Spinal cord (tissue), 10 donors: ENCODE measurements around the gene RFNG. TPM values are rescaled to one million over a fixed set of nuclear protein-coding genes. Genes with fewer than 3 reads are reported as not detected.

Experiments
- DNase-seq, 6 donors: peaks; one replicate each; pipeline versions ENCODE4 v3.0.0 to v3.0.0-alpha.2; 2013 to 2015; ENCODE audit warnings: low spot score in 6 of 6, low read depth in 4 of 6
- H3K27ac ChIP-seq: one replicate; pipeline ENCODE4 v1.5.1; 2013; ENCODE audit warnings: low read depth, low read length, control low read depth
- H3K27me3 ChIP-seq: one replicate; pipeline ENCODE4 v1.6.1; 2013; ENCODE audit warnings: low read length; ENCODE audit not compliant: control insufficient read depth, insufficient read depth
- H3K36me3 ChIP-seq: one replicate; pipeline ENCODE4 v1.6.1; 2013; ENCODE audit warnings: low read length; ENCODE audit not compliant: control insufficient read depth, insufficient read depth
- H3K4me1 ChIP-seq: one replicate; pipeline ENCODE4 v1.6.1; 2013; ENCODE audit warnings: low read length; ENCODE audit not compliant: control insufficient read depth, insufficient read depth
- H3K4me3 ChIP-seq: one replicate; pipeline ENCODE4 v1.5.1; 2013; ENCODE audit warnings: low read depth, low read length, control low read depth
- H3K9me3 ChIP-seq: one replicate; pipeline ENCODE4 v1.6.1; 2013; ENCODE audit warnings: low read length; ENCODE audit not compliant: control insufficient read depth, insufficient read depth
- WGBS: methylation state at CpG from one replicate; pipeline ENCODE4 v1.1.5; 2013; ENCODE audit warnings: missing lambda C conversion rate; ENCODE audit not compliant: insufficient coverage; 5-methylcytosine and 5-hydroxymethylcytosine counted together
- polyA plus RNA-seq, 2 donors: library from polyadenylated mRNA; unstranded; fragments of 120-200 nt; gene quantifications; one replicate each; pipeline ENCODE4 v1.2.1, GENCODE V29; 2013; ENCODE audit not compliant: insufficient read length in 2 of 2
- total RNA-seq, 2 donors: library from RNA; depleted of rRNA in 1 of 2; stranded (reverse); fragments of 120-200 nt in 1 of 2; fragments of >200 nt in 1 of 2; gene quantifications; one replicate each; pipeline versions ENCODE4 v1.2.3 to v1.2.4, GENCODE V29; 2013 to 2014
- donor health status: healthy.

Gene RFNG
- total and polyA plus RNA-seq, 4 donors, result 19.5 to 75.2 (median 49.3) TPM

DNA sequence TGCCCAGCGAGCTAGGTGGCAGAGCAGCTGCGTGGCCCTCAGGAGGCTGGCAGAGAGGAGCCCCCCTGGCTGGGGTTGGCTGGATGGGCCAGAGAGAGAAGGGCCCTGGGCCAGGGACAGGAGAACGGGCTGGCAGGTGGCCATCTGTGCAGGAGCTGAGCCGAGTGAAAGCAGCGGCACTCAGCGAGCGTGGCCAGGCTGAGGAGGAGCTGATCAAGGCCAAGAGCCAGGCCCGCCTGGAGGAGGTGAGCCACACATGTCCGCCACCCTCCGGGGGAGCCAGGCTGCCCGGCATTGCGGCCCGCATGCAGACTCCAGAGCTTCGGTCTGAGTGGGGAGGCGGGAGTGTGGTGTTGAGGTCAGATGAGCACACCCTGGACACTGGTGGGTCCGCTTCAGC lies 22.2 kb downstream of the RFNG start:
- no peak for DNase-seq
- H3K36me3 ChIP-seq, result peaks cover 82% of the 10 kb centered on the region
- H3K27me3 ChIP-seq, result no peaks in the 10 kb centered on the region
- no peak overlapping the region for H3K27ac ChIP-seq
- H3K9me3 ChIP-seq, result no peaks in the 10 kb centered on the region
- 79% methylated on average over 16 of the region's 16 CpGs for WGBS
- H3K4me1 ChIP-seq, result peaks cover 56% of the 10 kb centered on the region
- H3K4me3 ChIP-seq, result no peak overlapping the region

DNA sequence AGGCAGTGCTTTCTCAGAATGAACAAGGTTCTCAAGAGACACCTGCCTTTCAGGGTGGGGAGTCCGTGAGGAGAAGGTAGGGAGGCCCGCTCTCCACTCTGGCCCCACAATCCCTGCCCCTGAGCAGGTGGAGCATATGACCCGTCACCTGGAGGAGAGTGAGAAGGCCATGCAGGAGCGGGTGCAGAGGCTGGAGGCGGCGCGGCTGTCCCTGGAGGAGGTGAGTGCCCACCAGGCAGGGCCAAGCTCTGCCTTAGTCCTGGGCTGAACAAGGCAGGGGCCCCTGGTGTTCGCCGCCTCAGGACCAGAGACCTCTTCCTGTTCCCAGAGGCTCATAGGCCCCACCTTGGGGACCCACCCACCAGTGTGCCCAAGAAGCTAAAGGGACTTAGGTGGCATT lies 22.6 kb downstream of the RFNG start:
- H3K36me3 ChIP-seq, result peaks cover 79% of the 10 kb centered on the region
- H3K27ac ChIP-seq, result no peak overlapping the region
- WGBS, result 100% methylated on average over 7 of the region's 9 CpGs
- H3K9me3 ChIP-seq, result no peaks in the 10 kb centered on the region
- no peaks in the 10 kb centered on the region for H3K27me3 ChIP-seq
- H3K4me1 ChIP-seq, result peaks cover 57% of the 10 kb centered on the region
- no peak for DNase-seq
- no peak overlapping the region for H3K4me3 ChIP-seq

- Histone ChIP-seq H3K36me3 (peaks cover 72% of the 10 kb centered on the region), H3K4me3 (no peak overlapping the region), H3K4me1 (peaks cover 59% of the 10 kb centered on the region), H3K27me3 (no peaks in the 10 kb centered on the region), H3K9me3 (no peaks in the 10 kb centered on the region), H3K27ac (no peak overlapping the region)
- 92% methylated on average over 13 of the region's 13 CpGs for WGBS
- no peak for DNase-seq
Observed at GRCh38 chr17:82028246-82028645, 23.4 kb downstream of the RFNG start.

DNA sequence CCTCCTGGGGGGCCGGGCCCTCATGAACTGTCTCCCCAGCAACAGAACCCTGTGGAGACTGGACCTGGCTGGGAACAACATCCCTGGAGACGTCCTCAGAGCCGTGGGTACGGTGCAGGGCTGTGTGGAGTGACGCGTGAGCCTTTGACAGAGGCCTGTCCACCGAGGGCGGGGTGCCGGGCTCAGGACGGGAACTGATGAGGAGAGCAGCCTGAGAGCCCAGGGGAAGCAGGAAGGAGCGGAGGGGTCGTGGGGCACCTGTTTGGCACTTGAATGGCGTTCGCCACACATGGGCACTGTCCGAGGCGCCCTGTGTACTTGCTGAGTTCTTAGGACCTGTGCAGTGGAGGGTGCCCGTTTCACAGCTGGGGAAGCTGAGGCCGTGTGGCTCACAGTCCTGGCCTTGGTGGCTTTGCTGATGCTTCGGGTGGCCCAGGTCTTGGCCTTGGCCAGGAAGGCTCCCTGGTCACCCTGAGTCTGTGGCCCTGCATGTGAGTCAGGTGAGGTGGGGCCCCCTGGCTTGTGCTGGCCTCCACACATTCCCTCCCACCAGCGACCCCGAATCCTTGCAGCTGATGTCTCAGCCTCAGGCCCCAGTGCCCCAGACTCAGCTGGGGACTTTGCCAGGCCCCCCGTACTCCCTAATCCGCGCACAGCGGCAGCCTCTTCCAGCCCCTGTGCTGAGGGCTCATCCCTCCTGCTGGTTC lies 26.1 kb downstream of the RFNG start:
- Histone ChIP-seq H3K4me1 (peaks cover 57% of the 10 kb centered on the region), H3K4me3 (no peak overlapping the region), H3K9me3 (no peaks in the 10 kb centered on the region), H3K36me3 (peaks cover 70% of the 10 kb centered on the region), H3K27me3 (no peaks in the 10 kb centered on the region), H3K27ac (no peak overlapping the region)
- 91% methylated on average over 25 of the region's 25 CpGs for WGBS
- DNase-seq, result no peak

- Histone ChIP-seq H3K36me3 (peaks cover 71% of the 10 kb centered on the region), H3K9me3 (no peaks in the 10 kb centered on the region), H3K27ac (no peak overlapping the region), H3K4me1 (peaks cover 57% of the 10 kb centered on the region), H3K27me3 (no peaks in the 10 kb centered on the region), H3K4me3 (no peak overlapping the region)
- 95% methylated on average over 17 of the region's 17 CpGs for WGBS
- no peak for DNase-seq
Observed at GRCh38 chr17:82024859-82025258, 26.8 kb downstream of the RFNG start.

- H3K9me3 ChIP-seq, result no peaks in the 10 kb centered on the region
- H3K4me1 ChIP-seq, result peaks cover 51% of the 10 kb centered on the region
- DNase-seq, result no peak
- H3K27ac ChIP-seq, result no peak overlapping the region
- peaks cover 71% of the 10 kb centered on the region for H3K36me3 ChIP-seq
- H3K4me3 ChIP-seq, result peak overlapping the region; percentile 62
- H3K27me3 ChIP-seq, result no peaks in the 10 kb centered on the region
- WGBS, result 6% methylated on average over 55 of the region's 55 CpGs
Observed at GRCh38 chr17:82023447-82024241, 28.0 kb downstream of the RFNG start.

- Histone ChIP-seq H3K9me3 (no peaks in the 10 kb centered on the region), H3K4me1 (peaks cover 51% of the 10 kb centered on the region), H3K27me3 (no peaks in the 10 kb centered on the region), H3K27ac (no peak within 1 kb of the TSS), H3K36me3 (peaks cover 71% of the 10 kb centered on the region), H3K4me3 (peak within 1 kb of the TSS; percentile 73)
- DNase-seq, result peak; percentile 91 to 100 (median 99)
- WGBS, result 0% methylated on average over 40 of the region's 42 CpGs
Observed at GRCh38 chr17:82022981-82023446, 28.6 kb downstream of the RFNG start, which contains the start of gene LRRC45. LRRC45 (plus strand) TSS chr17:82023305; CDS start chr17:82023644, 339 bp downstream.

DNA sequence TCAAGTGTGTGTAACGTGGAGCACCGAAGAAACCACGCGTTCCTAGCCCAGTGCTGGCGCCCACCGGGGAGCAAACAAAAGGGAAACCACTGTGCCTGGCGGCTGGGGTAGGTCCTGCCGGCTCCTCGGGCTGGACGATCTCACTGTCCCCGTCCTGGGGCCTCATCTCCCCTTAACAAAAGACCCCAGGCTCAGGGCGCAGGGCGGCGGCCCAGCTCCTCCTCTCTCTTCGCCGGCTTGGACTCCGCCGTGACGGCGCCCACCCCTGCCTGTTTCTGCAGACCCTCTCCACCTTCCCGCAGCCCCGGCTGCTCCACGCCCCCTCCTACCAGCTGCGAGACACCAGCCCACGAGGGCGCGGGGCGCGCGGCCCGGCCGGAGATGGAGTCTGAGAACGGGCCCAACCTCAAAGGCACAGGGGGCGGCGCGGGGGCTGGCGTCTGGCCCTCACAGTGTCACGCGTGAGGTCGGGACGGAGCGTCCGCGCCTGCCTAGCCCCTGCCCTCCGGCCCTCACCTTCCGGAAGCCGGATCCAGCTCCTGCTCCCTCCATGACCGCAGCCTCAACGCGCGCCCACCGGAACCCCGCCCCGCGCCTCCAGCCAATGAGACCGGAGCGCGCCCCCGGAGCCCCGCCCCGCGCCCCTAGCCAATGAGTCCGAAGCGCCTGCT lies 29.2 kb downstream of the RFNG start, which contains the start of gene CENPX:
CENPX (minus strand) TSS at position 569 of the 671 bp plus-strand sequence; CDS start at position 552, 17 bp downstream.
- Histone ChIP-seq H3K36me3 (peaks cover 71% of the 10 kb centered on the region), H3K9me3 (no peaks in the 10 kb centered on the region), H3K27me3 (no peaks in the 10 kb centered on the region), H3K27ac (no peak within 1 kb of the TSS), H3K4me1 (peaks cover 51% of the 10 kb centered on the region), H3K4me3 (peak within 1 kb of the TSS; percentile 73)
- DNase-seq, result no peak
- under 1% methylated on average over 64 of the region's 64 CpGs for WGBS

DNA sequence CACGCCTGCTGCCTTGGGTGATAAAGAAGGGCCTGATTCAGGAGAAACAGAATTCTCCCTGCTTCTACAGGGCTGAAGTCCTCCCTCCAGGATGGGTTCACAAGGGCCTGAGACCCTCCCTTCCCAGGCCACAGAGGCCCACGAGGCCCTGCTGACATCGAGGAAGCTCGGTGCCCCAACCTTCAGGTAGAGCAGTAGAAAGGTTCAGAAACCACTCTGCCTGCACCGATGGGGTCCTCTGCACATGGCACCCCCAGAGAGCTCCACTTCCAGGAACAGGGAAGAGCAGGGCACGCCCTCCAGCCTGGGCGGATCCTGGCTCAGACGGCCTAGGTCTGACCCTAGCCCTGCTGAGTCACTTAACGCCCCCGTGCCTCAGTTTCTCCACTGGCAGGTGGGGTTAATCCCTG lies 29.7 kb downstream of the RFNG start:
- Histone ChIP-seq H3K9me3 (no peaks in the 10 kb centered on the region), H3K4me3 (peak overlapping the region; percentile 73), H3K36me3 (peaks cover 71% of the 10 kb centered on the region), H3K4me1 (peaks cover 51% of the 10 kb centered on the region), H3K27ac (no peak overlapping the region), H3K27me3 (no peaks in the 10 kb centered on the region)
- WGBS, result 13% methylated on average over 10 of the region's 10 CpGs
- no peak for DNase-seq
